ENCODE measurements around the gene LARGE2.

GRCh38 chr11:45901626-45902025 lies 20.8 kb upstream of the LARGE2 start:
- no peak for TF ChIP-seq EP300 (IDR thresholded peaks at IDR 0.05; ENCODE audit: low read depth)
- no peak for TF ChIP-seq POLR2A (IDR thresholded peaks at IDR 0.05)
- no peak for TF ChIP-seq POLR2AphosphoS5 (IDR thresholded peaks at IDR 0.05)

Measured in transverse colon (tissue), 3 donors.